GM23338 (cell line): ENCODE results near the gene ZCCHC24. TPM values are rescaled to one million over a fixed set of nuclear protein-coding genes. Genes with fewer than 3 reads are reported as not detected.

ENCODE experiments used
- ATAC-seq: fragments of 200-7000 bp; cut with Tn5 transposase; 3 replicates; pipeline ENCODE4 v1.9.1; 2020
- DNase-seq: peaks from one replicate; pipeline ENCODE4 v3.0.0-alpha.2; 2015; ENCODE audit warnings: low spot score
- H2AFZ ChIP-seq: fragments of 200-600 bp; sonication (generic); 2 replicates; pipeline ENCODE4 v1.8.0; 2016; ENCODE audit warnings: antibody characterized with exemption, mild to moderate bottlenecking, moderate library complexity
- H3F3A ChIP-seq: fragments of 200-600 bp; sonication (generic); replicated peaks from 2 replicates; pipeline ENCODE4 v1.8.0; 2017; ENCODE audit warnings: antibody characterized with exemption, mixed run types, low read depth
- H3K27ac ChIP-seq: fragments of 200-600 bp; sonication (generic); 2 replicates; pipeline ENCODE4 v1.6.1; 2016; ENCODE audit warnings: low read depth
- H3K27me3 ChIP-seq: fragments of 200-600 bp; sonication (generic); 2 replicates; pipeline ENCODE4 v1.8.0; 2016; ENCODE audit warnings: mild to moderate bottlenecking, mixed run types, moderate library complexity; ENCODE audit not compliant: insufficient read depth
- H3K36me3 ChIP-seq: fragments of 200-600 bp; sonication (generic); 2 replicates; pipeline ENCODE4 v1.8.0; 2016; ENCODE audit warnings: mild to moderate bottlenecking; ENCODE audit not compliant: insufficient read depth
- H3K4me1 ChIP-seq: fragments of 200-600 bp; sonication (generic); 2 replicates; pipeline ENCODE4 v1.8.0; 2016; ENCODE audit warnings: mild to moderate bottlenecking, moderate library complexity; ENCODE audit not compliant: insufficient read depth
- H3K4me2 ChIP-seq: fragments of 200-600 bp; sonication (generic); 2 replicates; pipeline ENCODE4 v1.7.1; 2017; ENCODE audit warnings: mixed run types
- H3K4me3 ChIP-seq: fragments of 200-600 bp; sonication (generic); 2 replicates; pipeline ENCODE4 v1.6.1; 2016; ENCODE audit warnings: mixed run types
- H3K79me2 ChIP-seq: fragments of 200-600 bp; sonication (generic); replicated peaks from 2 replicates; pipeline ENCODE4 v1.8.0; 2017; ENCODE audit warnings: mild to moderate bottlenecking; ENCODE audit not compliant: insufficient read depth
- H3K9me2 ChIP-seq: fragments of 200-600 bp; sonication (generic); 2 replicates; pipeline ENCODE4 v1.8.0; 2017; ENCODE audit not compliant: insufficient read depth
- H4K20me1 ChIP-seq: fragments of 200-600 bp; sonication (generic); replicated peaks from 2 replicates; pipeline ENCODE4 v1.8.0; 2017; ENCODE audit warnings: mild to moderate bottlenecking; ENCODE audit not compliant: insufficient read depth
- H3K27ac Mint-ChIP-seq: 2 replicates; pipeline ENCODE4 v1.8.0; 2020; ENCODE audit warnings: inconsistent platforms, mild to moderate bottlenecking, moderate library complexity, mixed read lengths
- H3K27me3 Mint-ChIP-seq: 3 replicates; pipeline ENCODE4 v1.8.0; 2022; ENCODE audit warnings: low read depth, mild to moderate bottlenecking, moderate library complexity, mixed read lengths, inconsistent platforms; ENCODE audit not compliant: insufficient read depth, poor library complexity
- H3K36me3 Mint-ChIP-seq: 3 replicates; pipeline ENCODE4 v1.8.0; 2021; ENCODE audit warnings: low read depth, mild to moderate bottlenecking, inconsistent platforms, moderate library complexity, mixed read lengths
- H3K4me1 Mint-ChIP-seq: 3 replicates; pipeline ENCODE4 v1.8.0; 2020; ENCODE audit warnings: mild to moderate bottlenecking, inconsistent platforms, mixed read lengths
- H3K4me3 Mint-ChIP-seq: 3 replicates; pipeline ENCODE4 v1.8.0; 2021; ENCODE audit warnings: moderate library complexity, mild to moderate bottlenecking, inconsistent platforms, mixed read lengths
- H3K9me3 Mint-ChIP-seq: 3 replicates; pipeline ENCODE4 v1.8.0; 2020; ENCODE audit warnings: moderate library complexity, mild to moderate bottlenecking, inconsistent platforms, mixed read lengths
- EZH2phosphoT487 ChIP-seq: fragments of 200-600 bp; sonication (generic); IDR thresholded peaks from one replicate; pipeline ENCODE4 v1.8.1; 2018; ENCODE audit warnings: antibody characterized with exemption; ENCODE audit not compliant: unreplicated experiment
- JUNB ChIP-seq: IDR thresholded peaks from one replicate; pipeline ENCODE4 v1.6.1; 2016; ENCODE audit warnings: antibody characterized with exemption; ENCODE audit not compliant: unreplicated experiment
- NANOG ChIP-seq: IDR thresholded peaks from 2 replicates; pipeline ENCODE4 v1.6.1; 2016; ENCODE audit warnings: antibody characterized with exemption, borderline replicate concordance
- STAT1 ChIP-seq: IDR thresholded peaks from one replicate; pipeline ENCODE4 v1.6.1; 2016; ENCODE audit warnings: antibody characterized with exemption; ENCODE audit not compliant: unreplicated experiment
- ZNF114 ChIP-seq: fragments of 250-450 bp; sonication (Bioruptor Pico); IDR thresholded peaks from 2 replicates; pipeline ENCODE4 v1.5.0; 2020; ENCODE audit warnings: mild to moderate bottlenecking, moderate library complexity
- polyA plus RNA-seq: library from polyadenylated mRNA; unstranded; fragments of >200 nt; fragmentation: Nextera tagmentation; extraction: Ambion mirVana; gene quantifications from 2 replicates; pipeline ENCODE4 v1.2.1, GENCODE V29; 2016
- total RNA-seq: library from RNA; depleted of rRNA; stranded (reverse); fragments of >200 nt; shearing (Covaris generic); gene quantifications from 2 replicates; pipeline ENCODE4 v1.2.3, GENCODE V29; 2014
- TF ChIP-seq, protein P1 (sequence below): fragments of 250-450 bp; sonication (Bioruptor Pico); IDR thresholded peaks from 2 replicates; pipeline ENCODE4 v1.5.0; 2020; ENCODE audit warnings: mild to moderate bottlenecking, moderate library complexity
- TF ChIP-seq, protein P2 (sequence below): IDR thresholded peaks from one replicate; pipeline ENCODE4 v1.6.1; 2018; ENCODE audit warnings: antibody characterized with exemption; ENCODE audit not compliant: unreplicated experiment
- TF ChIP-seq, protein P3 (sequence below), 2 experiments: fragments of 200-600 bp in 1 of 2; sonication (generic) in 1 of 2; conservative IDR thresholded peaks; 2 replicates each; pipeline versions ENCODE4 v1.5.1 to v1.6.1; 2016 to 2017; ENCODE audit warnings: antibody characterized with exemption in 2 of 2, low read depth in 2 of 2, mild to moderate bottlenecking in 2 of 2, moderate library complexity in 1 of 2

The ZCCHC24 gene
- total and polyA plus RNA-seq, 2 experiments from 2014 or later, result 2.0 to 10.1 TPM

DNA sequence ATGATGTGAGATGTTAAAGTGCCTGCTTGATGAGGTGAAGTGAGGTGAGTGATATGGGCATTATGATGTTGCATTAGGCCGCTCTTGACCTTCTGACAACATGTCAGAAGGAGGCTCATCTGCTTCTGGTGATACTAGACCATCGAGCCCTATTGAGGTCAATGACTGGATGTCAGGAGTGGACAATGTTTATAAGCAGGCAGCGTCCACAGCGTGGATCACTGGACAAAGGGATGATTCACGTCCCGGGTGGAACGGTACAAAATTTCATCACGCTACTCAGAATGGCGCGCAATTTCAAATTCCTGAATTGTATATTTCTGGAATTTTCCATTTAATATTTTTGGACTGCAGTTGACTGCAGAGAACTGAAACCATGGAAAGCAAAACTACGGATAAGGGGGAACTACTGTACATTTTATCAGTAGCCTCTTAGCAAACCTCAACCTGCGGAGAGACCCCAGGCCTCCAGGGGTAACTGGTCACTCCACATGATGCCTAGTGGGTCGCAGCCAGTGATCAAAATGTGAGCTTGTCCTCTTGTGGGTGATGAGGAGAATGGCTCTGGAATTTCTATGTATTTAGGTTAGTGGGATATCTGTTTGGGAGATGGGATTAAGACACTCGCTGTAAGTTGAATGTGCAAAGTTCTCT is 5.7 kb upstream of the ZCCHC24 start:
- Histone ChIP-seq H2AFZ (no peak overlapping the region), H3K4me3 (no peak overlapping the region), H3K36me3 (no peaks in the 10 kb centered on the region), H3K27me3 (peaks cover 20% of the 10 kb centered on the region), H3K9me2 (no peaks in the 10 kb centered on the region), H3K79me2 (no peaks in the 10 kb centered on the region), H3K4me2 (no peak overlapping the region), H3K27ac (no peak overlapping the region), H3K4me1 (peaks cover 12% of the 10 kb centered on the region), H3F3A (no peaks in the 10 kb centered on the region), H4K20me1 (no peaks in the 10 kb centered on the region)
- Mint-ChIP-seq H3K27ac (no peak overlapping the region), H3K27me3 (peaks cover 26% of the 10 kb centered on the region), H3K4me1 (peaks cover 20% of the 10 kb centered on the region), H3K4me3 (no peak overlapping the region), H3K9me3 (peaks cover 4% of the 10 kb centered on the region; the same call in 1 of the 3 replicates), H3K36me3 (no peaks in the 10 kb centered on the region)
- TF ChIP-seq JUNB, result no peak
- no peak for TF ChIP-seq ZNF114 (CRISPR knock-in tag)
- TF ChIP-seq EZH2phosphoT487, result no peak
- TF ChIP-seq, protein P1, sequence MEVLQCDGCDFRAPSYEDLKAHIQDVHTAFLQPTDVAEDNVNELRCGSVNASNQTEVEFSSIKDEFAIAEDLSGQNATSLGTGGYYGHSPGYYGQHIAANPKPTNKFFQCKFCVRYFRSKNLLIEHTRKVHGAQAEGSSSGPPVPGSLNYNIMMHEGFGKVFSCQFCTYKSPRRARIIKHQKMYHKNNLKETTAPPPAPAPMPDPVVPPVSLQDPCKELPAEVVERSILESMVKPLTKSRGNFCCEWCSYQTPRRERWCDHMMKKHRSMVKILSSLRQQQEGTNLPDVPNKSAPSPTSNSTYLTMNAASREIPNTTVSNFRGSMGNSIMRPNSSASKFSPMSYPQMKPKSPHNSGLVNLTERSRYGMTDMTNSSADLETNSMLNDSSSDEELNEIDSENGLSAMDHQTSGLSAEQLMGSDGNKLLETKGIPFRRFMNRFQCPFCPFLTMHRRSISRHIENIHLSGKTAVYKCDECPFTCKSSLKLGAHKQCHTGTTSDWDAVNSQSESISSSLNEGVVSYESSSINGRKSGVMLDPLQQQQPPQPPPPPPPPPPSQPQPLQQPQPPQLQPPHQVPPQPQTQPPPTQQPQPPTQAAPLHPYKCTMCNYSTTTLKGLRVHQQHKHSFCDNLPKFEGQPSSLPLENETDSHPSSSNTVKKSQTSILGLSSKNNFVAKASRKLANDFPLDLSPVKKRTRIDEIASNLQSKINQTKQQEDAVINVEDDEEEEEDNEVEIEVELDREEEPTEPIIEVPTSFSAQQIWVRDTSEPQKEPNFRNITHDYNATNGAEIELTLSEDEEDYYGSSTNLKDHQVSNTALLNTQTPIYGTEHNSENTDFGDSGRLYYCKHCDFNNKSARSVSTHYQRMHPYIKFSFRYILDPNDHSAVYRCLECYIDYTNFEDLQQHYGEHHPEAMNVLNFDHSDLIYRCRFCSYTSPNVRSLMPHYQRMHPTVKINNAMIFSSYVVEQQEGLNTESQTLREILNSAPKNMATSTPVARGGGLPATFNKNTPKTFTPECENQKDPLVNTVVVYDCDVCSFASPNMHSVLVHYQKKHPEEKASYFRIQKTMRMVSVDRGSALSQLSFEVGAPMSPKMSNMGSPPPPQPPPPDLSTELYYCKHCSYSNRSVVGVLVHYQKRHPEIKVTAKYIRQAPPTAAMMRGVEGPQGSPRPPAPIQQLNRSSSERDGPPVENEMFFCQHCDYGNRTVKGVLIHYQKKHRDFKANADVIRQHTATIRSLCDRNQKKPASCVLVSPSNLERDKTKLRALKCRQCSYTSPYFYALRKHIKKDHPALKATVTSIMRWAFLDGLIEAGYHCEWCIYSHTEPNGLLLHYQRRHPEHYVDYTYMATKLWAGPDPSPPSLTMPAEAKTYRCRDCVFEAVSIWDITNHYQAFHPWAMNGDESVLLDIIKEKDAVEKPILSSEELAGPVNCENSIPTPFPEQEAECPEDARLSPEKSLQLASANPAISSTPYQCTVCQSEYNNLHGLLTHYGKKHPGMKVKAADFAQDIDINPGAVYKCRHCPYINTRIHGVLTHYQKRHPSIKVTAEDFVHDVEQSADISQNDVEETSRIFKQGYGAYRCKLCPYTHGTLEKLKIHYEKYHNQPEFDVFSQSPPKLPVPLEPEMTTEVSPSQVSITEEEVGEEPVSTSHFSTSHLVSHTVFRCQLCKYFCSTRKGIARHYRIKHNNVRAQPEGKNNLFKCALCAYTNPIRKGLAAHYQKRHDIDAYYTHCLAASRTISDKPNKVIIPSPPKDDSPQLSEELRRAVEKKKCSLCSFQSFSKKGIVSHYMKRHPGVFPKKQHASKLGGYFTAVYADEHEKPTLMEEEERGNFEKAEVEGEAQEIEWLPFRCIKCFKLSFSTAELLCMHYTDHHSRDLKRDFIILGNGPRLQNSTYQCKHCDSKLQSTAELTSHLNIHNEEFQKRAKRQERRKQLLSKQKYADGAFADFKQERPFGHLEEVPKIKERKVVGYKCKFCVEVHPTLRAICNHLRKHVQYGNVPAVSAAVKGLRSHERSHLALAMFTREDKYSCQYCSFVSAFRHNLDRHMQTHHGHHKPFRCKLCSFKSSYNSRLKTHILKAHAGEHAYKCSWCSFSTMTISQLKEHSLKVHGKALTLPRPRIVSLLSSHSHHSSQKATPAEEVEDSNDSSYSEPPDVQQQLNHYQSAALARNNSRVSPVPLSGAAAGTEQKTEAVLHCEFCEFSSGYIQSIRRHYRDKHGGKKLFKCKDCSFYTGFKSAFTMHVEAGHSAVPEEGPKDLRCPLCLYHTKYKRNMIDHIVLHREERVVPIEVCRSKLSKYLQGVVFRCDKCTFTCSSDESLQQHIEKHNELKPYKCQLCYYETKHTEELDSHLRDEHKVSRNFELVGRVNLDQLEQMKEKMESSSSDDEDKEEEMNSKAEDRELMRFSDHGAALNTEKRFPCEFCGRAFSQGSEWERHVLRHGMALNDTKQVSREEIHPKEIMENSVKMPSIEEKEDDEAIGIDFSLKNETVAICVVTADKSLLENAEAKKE (CRISPR knock-in tag), result no peak
- TF ChIP-seq NANOG, result no peak
- TF ChIP-seq, protein P2, sequence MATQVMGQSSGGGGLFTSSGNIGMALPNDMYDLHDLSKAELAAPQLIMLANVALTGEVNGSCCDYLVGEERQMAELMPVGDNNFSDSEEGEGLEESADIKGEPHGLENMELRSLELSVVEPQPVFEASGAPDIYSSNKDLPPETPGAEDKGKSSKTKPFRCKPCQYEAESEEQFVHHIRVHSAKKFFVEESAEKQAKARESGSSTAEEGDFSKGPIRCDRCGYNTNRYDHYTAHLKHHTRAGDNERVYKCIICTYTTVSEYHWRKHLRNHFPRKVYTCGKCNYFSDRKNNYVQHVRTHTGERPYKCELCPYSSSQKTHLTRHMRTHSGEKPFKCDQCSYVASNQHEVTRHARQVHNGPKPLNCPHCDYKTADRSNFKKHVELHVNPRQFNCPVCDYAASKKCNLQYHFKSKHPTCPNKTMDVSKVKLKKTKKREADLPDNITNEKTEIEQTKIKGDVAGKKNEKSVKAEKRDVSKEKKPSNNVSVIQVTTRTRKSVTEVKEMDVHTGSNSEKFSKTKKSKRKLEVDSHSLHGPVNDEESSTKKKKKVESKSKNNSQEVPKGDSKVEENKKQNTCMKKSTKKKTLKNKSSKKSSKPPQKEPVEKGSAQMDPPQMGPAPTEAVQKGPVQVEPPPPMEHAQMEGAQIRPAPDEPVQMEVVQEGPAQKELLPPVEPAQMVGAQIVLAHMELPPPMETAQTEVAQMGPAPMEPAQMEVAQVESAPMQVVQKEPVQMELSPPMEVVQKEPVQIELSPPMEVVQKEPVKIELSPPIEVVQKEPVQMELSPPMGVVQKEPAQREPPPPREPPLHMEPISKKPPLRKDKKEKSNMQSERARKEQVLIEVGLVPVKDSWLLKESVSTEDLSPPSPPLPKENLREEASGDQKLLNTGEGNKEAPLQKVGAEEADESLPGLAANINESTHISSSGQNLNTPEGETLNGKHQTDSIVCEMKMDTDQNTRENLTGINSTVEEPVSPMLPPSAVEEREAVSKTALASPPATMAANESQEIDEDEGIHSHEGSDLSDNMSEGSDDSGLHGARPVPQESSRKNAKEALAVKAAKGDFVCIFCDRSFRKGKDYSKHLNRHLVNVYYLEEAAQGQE, result no peak
- TF ChIP-seq STAT1, result no peak
- TF ChIP-seq, protein P3, sequence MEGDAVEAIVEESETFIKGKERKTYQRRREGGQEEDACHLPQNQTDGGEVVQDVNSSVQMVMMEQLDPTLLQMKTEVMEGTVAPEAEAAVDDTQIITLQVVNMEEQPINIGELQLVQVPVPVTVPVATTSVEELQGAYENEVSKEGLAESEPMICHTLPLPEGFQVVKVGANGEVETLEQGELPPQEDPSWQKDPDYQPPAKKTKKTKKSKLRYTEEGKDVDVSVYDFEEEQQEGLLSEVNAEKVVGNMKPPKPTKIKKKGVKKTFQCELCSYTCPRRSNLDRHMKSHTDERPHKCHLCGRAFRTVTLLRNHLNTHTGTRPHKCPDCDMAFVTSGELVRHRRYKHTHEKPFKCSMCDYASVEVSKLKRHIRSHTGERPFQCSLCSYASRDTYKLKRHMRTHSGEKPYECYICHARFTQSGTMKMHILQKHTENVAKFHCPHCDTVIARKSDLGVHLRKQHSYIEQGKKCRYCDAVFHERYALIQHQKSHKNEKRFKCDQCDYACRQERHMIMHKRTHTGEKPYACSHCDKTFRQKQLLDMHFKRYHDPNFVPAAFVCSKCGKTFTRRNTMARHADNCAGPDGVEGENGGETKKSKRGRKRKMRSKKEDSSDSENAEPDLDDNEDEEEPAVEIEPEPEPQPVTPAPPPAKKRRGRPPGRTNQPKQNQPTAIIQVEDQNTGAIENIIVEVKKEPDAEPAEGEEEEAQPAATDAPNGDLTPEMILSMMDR (conservative IDR thresholded peaks at IDR 0.05; ENCODE audit: low read depth in 2 of 2), result no peak
- DNase-seq (no peak), ATAC-seq (no peak)
